Keratinocyte (primary cell): ENCODE measurements around the gene NOL12.

Experiments
- EZH2 ChIP-seq: IDR thresholded peaks from one replicate; pipeline ENCODE4 v1.6.1; 2012; ENCODE audit warnings: inconsistent platforms, mild to moderate bottlenecking, low read length, moderate library complexity
- TF ChIP-seq, protein P1 (sequence below), 3 experiments: IDR thresholded peaks in 1 of 3; conservative IDR thresholded peaks in 1 of 3; optimal IDR thresholded peaks in 1 of 3; 2 replicates in 2 of 3; 3 replicates in 1 of 3; pipeline versions ENCODE3 to v1.5.1; 2011; ENCODE audit warnings: low read length in 3 of 3, mild to moderate bottlenecking in 3 of 3, moderate library complexity in 2 of 3, control low read depth in 1 of 3, inconsistent platforms in 1 of 3; ENCODE audit not compliant: insufficient read depth in 2 of 3; ENCODE audit errors: extremely low read depth in 1 of 3

DNA sequence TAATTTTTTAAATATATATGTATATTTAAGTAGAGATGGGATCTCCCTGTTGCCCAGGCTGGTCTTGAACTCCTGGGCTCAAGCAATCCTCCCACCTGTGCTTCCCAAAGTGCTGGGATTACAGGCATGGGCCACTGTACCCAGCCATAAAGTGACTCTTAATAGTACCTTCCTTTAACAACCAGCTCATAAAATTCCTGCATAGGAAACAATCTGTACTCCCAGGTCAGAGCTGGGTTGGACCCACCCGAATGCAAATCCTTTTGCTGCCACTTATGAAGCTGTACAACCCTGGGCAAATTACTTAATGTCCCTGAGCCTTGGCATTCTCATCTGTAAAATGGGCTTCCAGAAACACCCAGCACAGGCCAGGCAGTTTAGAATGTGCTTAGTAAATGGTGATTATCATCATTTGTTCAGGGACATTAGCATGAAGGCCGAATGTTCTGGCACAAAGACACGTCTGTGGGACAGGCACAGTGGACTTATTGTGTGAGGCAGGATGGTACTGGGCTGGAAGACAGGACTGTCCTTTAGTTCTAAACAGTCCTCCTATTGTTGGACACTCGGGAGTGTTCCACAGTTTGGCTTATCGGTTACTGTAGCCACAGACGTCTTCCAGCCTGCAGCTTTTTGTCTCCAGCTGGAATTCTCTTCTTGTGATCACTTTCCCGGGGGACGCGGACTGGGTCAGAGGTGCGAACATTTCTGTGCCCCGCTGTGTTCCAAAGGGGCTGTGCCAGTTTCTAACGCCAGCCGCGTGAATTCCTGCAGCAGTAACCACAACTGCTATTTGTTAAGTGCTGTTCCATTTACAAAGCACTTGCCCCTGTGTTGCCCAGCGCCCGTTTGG lies 21.7 kb upstream of the NOL12 start:
- TF ChIP-seq, protein P1, sequence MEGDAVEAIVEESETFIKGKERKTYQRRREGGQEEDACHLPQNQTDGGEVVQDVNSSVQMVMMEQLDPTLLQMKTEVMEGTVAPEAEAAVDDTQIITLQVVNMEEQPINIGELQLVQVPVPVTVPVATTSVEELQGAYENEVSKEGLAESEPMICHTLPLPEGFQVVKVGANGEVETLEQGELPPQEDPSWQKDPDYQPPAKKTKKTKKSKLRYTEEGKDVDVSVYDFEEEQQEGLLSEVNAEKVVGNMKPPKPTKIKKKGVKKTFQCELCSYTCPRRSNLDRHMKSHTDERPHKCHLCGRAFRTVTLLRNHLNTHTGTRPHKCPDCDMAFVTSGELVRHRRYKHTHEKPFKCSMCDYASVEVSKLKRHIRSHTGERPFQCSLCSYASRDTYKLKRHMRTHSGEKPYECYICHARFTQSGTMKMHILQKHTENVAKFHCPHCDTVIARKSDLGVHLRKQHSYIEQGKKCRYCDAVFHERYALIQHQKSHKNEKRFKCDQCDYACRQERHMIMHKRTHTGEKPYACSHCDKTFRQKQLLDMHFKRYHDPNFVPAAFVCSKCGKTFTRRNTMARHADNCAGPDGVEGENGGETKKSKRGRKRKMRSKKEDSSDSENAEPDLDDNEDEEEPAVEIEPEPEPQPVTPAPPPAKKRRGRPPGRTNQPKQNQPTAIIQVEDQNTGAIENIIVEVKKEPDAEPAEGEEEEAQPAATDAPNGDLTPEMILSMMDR (optimal IDR thresholded peaks at IDR 0.05 in 1 of 3, IDR thresholded peaks at IDR 0.05 in 1 of 3, conservative IDR thresholded peaks at IDR 0.05 in 1 of 3; ENCODE audit: extremely low read depth in 1 of 3, insufficient read depth in 2 of 3, low read length in 3 of 3) = no peak
- TF ChIP-seq EZH2 = no peak
